Nephron progenitor cell (in vitro differentiated cells): ENCODE results near the gene CRAMP1.

ENCODE experiments used
- DNase-seq: peaks from one replicate; pipeline ENCODE4 v3.0.0; 2021
- H3K27ac Mint-ChIP-seq: 2 replicates; pipeline ENCODE4 v1.8.0; 2021; ENCODE audit warnings: mild to moderate bottlenecking, moderate library complexity, mixed read lengths
- H3K27me3 Mint-ChIP-seq: 2 replicates; pipeline ENCODE4 v1.8.0; 2021; ENCODE audit warnings: mild to moderate bottlenecking, low read depth, mixed read lengths; ENCODE audit not compliant: poor library complexity
- H3K36me3 Mint-ChIP-seq: 2 replicates; pipeline ENCODE4 v1.8.0; 2021; ENCODE audit warnings: low read depth, mixed read lengths
- H3K4me1 Mint-ChIP-seq: 2 replicates; pipeline ENCODE4 v1.8.0; 2021; ENCODE audit warnings: mixed read lengths
- H3K4me3 Mint-ChIP-seq: 2 replicates; pipeline ENCODE4 v1.8.0; 2021; ENCODE audit warnings: mild to moderate bottlenecking, moderate library complexity, mixed read lengths
- H3K9me3 Mint-ChIP-seq: 2 replicates; pipeline ENCODE4 v1.8.0; 2021; ENCODE audit warnings: mild to moderate bottlenecking, moderate library complexity, mixed read lengths
- CTCF ChIP-seq: fragments of 200-600 bp; sonication (generic); IDR thresholded peaks from 2 replicates; pipeline ENCODE4 v1.5.0; 2021; ENCODE audit warnings: antibody characterized with exemption

The CRAMP1 gene

DNA sequence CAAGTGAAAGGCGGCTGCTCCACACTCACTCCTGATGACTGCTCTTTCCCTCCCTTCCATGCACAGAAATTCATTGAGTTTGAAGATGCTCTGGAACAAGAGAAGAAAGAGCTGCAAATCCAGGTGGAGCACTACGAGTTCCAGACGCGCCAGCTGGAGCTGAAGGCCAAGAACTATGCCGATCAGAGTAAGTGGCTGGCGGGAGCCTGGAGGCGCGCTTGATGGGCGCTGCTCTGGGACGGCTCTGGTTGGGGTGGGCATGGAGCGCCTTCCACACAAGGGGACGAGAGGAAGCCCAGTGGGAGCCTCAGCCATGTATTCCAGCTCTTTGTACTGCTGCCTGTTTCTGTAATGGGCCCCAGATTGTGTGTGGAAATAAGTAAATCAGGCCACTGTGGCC lies 112.3 kb downstream of the CRAMP1 start:
- Mint-ChIP-seq H3K4me1 (no peaks in the 10 kb centered on the region), H3K9me3 (no peaks in the 10 kb centered on the region), H3K27ac (no peak overlapping the region), H3K36me3 (peaks cover 31% of the 10 kb centered on the region), H3K27me3 (no peaks in the 10 kb centered on the region), H3K4me3 (no peak overlapping the region)
- no peak for TF ChIP-seq CTCF
- DNase-seq = no peak

GRCh38 chr16:1726661-1727502 lies 114.7 kb downstream of the CRAMP1 start:
- Mint-ChIP-seq H3K4me3 (no peak overlapping the region), H3K9me3 (no peaks in the 10 kb centered on the region), H3K27ac (peak overlapping the region; percentile 38), H3K36me3 (peaks cover 23% of the 10 kb centered on the region), H3K27me3 (no peaks in the 10 kb centered on the region), H3K4me1 (no peaks in the 10 kb centered on the region)
- DNase-seq = no peak
- TF ChIP-seq CTCF = no peak
